Adipocyte (in vitro differentiated cells): ENCODE measurements around the gene ZNF732.
"Not testable (repeated sequence)": the region's sequence is repeated elsewhere in the genome, so short reads cannot be mapped to it uniquely, and the experiment has no call there.

Experiments
- DNase-seq: peaks from one replicate; pipeline ENCODE4 v3.0.0-alpha.2; 2015; ENCODE audit warnings: low read depth
- H3K27me3 ChIP-seq: replicated peaks from 2 replicates; pipeline ENCODE4 v1.7.0; 2013; ENCODE audit warnings: mild to moderate bottlenecking, low read length, moderate library complexity; ENCODE audit not compliant: control insufficient read depth, insufficient read depth
- H3K36me3 ChIP-seq: 2 replicates; pipeline ENCODE4 v1.7.0; 2013; ENCODE audit warnings: low read length, mild to moderate bottlenecking, moderate library complexity; ENCODE audit not compliant: control insufficient read depth, insufficient read depth, severe bottlenecking
- H3K4me1 ChIP-seq: 2 replicates; pipeline ENCODE4 v1.7.0; 2013; ENCODE audit warnings: mild to moderate bottlenecking, low read length, moderate library complexity; ENCODE audit not compliant: control insufficient read depth, insufficient read depth
- H3K4me3 ChIP-seq: 2 replicates; pipeline ENCODE4 v1.7.0; 2013; ENCODE audit warnings: mild to moderate bottlenecking, low read length, moderate library complexity
- H3K9ac ChIP-seq: 2 replicates; pipeline ENCODE4 v1.7.0; 2013; ENCODE audit warnings: mild to moderate bottlenecking, low read length, moderate library complexity
- H3K9me3 ChIP-seq: 2 replicates; pipeline ENCODE4 v1.7.0; 2013; ENCODE audit warnings: mild to moderate bottlenecking, low read length, moderate library complexity; ENCODE audit not compliant: control insufficient read depth

The ZNF732 gene

DNA sequence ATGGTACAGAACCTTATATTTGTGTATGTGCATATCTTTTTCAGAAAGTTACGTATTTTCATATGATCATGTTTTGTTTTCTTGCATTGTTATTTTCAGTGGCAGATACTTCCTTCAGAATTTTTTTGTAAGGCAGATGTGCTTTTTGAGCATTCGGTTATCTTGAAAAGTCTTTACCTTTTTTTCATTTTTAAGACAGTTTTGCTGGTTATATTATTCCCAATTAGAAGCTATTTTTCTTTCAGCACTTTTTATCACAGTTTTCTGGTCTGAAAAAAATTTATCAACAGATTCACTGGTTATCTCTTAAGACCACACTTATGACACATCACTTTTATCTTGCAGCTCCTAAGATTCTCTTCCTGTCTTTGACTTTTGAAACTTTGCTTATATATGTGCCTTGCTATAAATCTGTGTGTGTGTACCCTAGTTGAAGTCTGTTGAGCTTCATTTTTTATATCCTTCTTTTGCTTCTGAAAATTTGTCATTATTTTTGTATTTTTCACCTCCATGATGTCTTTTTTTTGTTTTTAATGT is 53.1 kb downstream of the ZNF732 start:
- H3K9me3 ChIP-seq, result peaks cover 98% of the 10 kb centered on the region
- DNase-seq, result no peak
- H3K36me3 ChIP-seq, result peaks cover 10% of the 10 kb centered on the region
- no peaks in the 10 kb centered on the region for H3K4me1 ChIP-seq
- no peak overlapping the region for H3K9ac ChIP-seq
- H3K27me3 ChIP-seq, result no peaks in the 10 kb centered on the region
- H3K4me3 ChIP-seq, result peak overlapping the region; percentile 65

GRCh38 chr4:244471-244870 is 60.8 kb downstream of the ZNF732 start:
- Histone ChIP-seq H3K4me3 (no peak overlapping the region), H3K9me3 (peaks cover 85% of the 10 kb centered on the region), H3K27me3 (no peaks in the 10 kb centered on the region), H3K36me3 (no peaks in the 10 kb centered on the region), H3K4me1 (no peaks in the 10 kb centered on the region), H3K9ac (no peak overlapping the region)
- peak; percentile 50 for DNase-seq

- H3K27me3 ChIP-seq, result no peaks in the 10 kb centered on the region
- no peak for DNase-seq
- H3K9me3 ChIP-seq, result peaks cover 85% of the 10 kb centered on the region
- peak overlapping the region; percentile 13 for H3K4me3 ChIP-seq
- H3K9ac ChIP-seq, result no peak overlapping the region
- H3K4me1 ChIP-seq, result no peaks in the 10 kb centered on the region
- no peaks in the 10 kb centered on the region for H3K36me3 ChIP-seq
These were observed 61.8 kb downstream of the ZNF732 start for GRCh38 chr4:243426-243825.

- H3K27me3 ChIP-seq, result no peaks in the 10 kb centered on the region
- peak; percentile 59 for DNase-seq
- peaks cover 86% of the 10 kb centered on the region for H3K9me3 ChIP-seq
- H3K4me3 ChIP-seq, result peak overlapping the region; percentile 71
- no peaks in the 10 kb centered on the region for H3K4me1 ChIP-seq
- no peak overlapping the region for H3K9ac ChIP-seq
- no peaks in the 10 kb centered on the region for H3K36me3 ChIP-seq
These were observed 63.0 kb downstream of the ZNF732 start for GRCh38 chr4:242121-242848.

- not testable (repeated sequence) for H3K4me3 ChIP-seq, H3K27me3 ChIP-seq, DNase-seq, H3K9ac ChIP-seq, H3K4me1 ChIP-seq, H3K36me3 ChIP-seq
- H3K9me3 ChIP-seq, result peaks cover 85% of the 10 kb centered on the region
These were observed 63.9 kb downstream of the ZNF732 start for GRCh38 chr4:241411-241810.

- H3K4me1 ChIP-seq, result no peaks in the 10 kb centered on the region
- no peaks in the 10 kb centered on the region for H3K27me3 ChIP-seq
- H3K36me3 ChIP-seq, result no peaks in the 10 kb centered on the region
- no peak overlapping the region for H3K4me3 ChIP-seq
- no peak for DNase-seq
- H3K9ac ChIP-seq, result no peak overlapping the region
- H3K9me3 ChIP-seq, result peaks cover 82% of the 10 kb centered on the region
These were observed 69.2 kb downstream of the ZNF732 start for GRCh38 chr4:236028-236427.

GRCh38 chr4:234178-234577 is 71.1 kb downstream of the ZNF732 start:
- Histone ChIP-seq H3K36me3 (no peaks in the 10 kb centered on the region), H3K4me3 (no peak overlapping the region), H3K27me3 (no peaks in the 10 kb centered on the region), H3K9me3 (peaks cover 84% of the 10 kb centered on the region), H3K4me1 (no peaks in the 10 kb centered on the region), H3K9ac (no peak overlapping the region)
- no peak for DNase-seq

GRCh38 chr4:223913-224497 is 81.3 kb downstream of the ZNF732 start:
- Histone ChIP-seq H3K4me1 (no peaks in the 10 kb centered on the region), H3K9me3 (peaks cover 33% of the 10 kb centered on the region), H3K4me3 (no peak overlapping the region), H3K9ac (no peak overlapping the region), H3K36me3 (no peaks in the 10 kb centered on the region), H3K27me3 (no peaks in the 10 kb centered on the region)
- no peak for DNase-seq
